Fibroblast of lung (primary cell): ENCODE results near the gene KIAA0930. TPM values are rescaled to one million over a fixed set of nuclear protein-coding genes. Genes with fewer than 3 reads are reported as not detected.

Experiments used
- DNase-seq, 2 donors: peaks; one replicate each; pipeline versions ENCODE4 v3.0.0 to v3.0.0-alpha.2; 2010; ENCODE audit warnings: low read depth in 2 of 2
- H2AFZ ChIP-seq: 2 replicates; pipeline ENCODE4 v1.5.1; 2012; ENCODE audit warnings: low read length, control low read depth, inconsistent platforms
- H3K27ac ChIP-seq: 2 replicates; pipeline ENCODE4 v1.5.1; 2011; ENCODE audit warnings: low read length, control low read depth; ENCODE audit not compliant: insufficient read depth
- H3K27me3 ChIP-seq: 2 replicates; pipeline ENCODE4 v1.5.1; 2011; ENCODE audit warnings: mild to moderate bottlenecking, low read length; ENCODE audit not compliant: control insufficient read depth, insufficient read depth
- H3K36me3 ChIP-seq: 2 replicates; pipeline ENCODE4 v1.5.1; 2011; ENCODE audit warnings: low read length; ENCODE audit not compliant: control insufficient read depth, insufficient read depth
- H3K4me1 ChIP-seq: 2 replicates; pipeline ENCODE4 v1.5.1; 2011; ENCODE audit warnings: low read length; ENCODE audit not compliant: control insufficient read depth, insufficient read depth; ENCODE audit errors: extremely low read depth
- H3K4me2 ChIP-seq: 2 replicates; pipeline ENCODE4 v1.5.1; 2011; ENCODE audit warnings: low read length, control low read depth; ENCODE audit not compliant: insufficient read depth; ENCODE audit errors: extremely low read depth
- H3K4me3 ChIP-seq, 4 experiments: fragments of 200-600 bp in 1 of 4; sonication (generic) in 1 of 4; replicated peaks in 1 of 4; 2 replicates each; pipeline ENCODE4 v1.5.1; 2011 to 2016; ENCODE audit warnings: low read length in 4 of 4, low read depth in 3 of 4, mild to moderate bottlenecking in 3 of 4, control low read depth in 2 of 4, inconsistent platforms in 1 of 4, mixed read lengths in 1 of 4; ENCODE audit not compliant: insufficient read depth in 1 of 4; ENCODE audit errors: control extremely low read depth in 1 of 4
- H3K79me2 ChIP-seq: 2 replicates; pipeline ENCODE4 v1.5.1; 2012; ENCODE audit warnings: mild to moderate bottlenecking, low read length, inconsistent platforms; ENCODE audit not compliant: control insufficient read depth, insufficient read depth
- H3K9ac ChIP-seq: 2 replicates; pipeline ENCODE4 v1.5.1; 2011; ENCODE audit warnings: mild to moderate bottlenecking, low read length, control low read depth; ENCODE audit not compliant: insufficient read depth
- H3K9me3 ChIP-seq: 2 replicates; pipeline ENCODE4 v1.5.1; 2012; ENCODE audit warnings: low read depth, low read length; ENCODE audit not compliant: control insufficient read depth, insufficient read depth
- H4K20me1 ChIP-seq: 2 replicates; pipeline ENCODE4 v1.5.1; 2011; ENCODE audit warnings: low read length; ENCODE audit not compliant: control insufficient read depth, insufficient read depth; ENCODE audit errors: extremely low read depth
- CTCF ChIP-seq, 2 donors: IDR thresholded peaks in 1 of 2; conservative IDR thresholded peaks in 1 of 2; 1 replicate in 1 of 2; 2 replicates in 1 of 2; pipeline ENCODE4 v1.5.1; 2011 to 2012; ENCODE audit warnings: low read length in 2 of 2, control low read depth in 1 of 2, inconsistent platforms in 1 of 2, low read depth in 1 of 2, mild to moderate bottlenecking in 1 of 2
- EZH2 ChIP-seq: IDR thresholded peaks from 2 replicates; pipeline ENCODE4 v1.5.1; 2012; ENCODE audit warnings: low read length, control low read depth, mild to moderate bottlenecking; ENCODE audit errors: missing control alignments
- polyA plus RNA-seq, 2 donors: library from polyadenylated mRNA; depleted of rRNA in 1 of 2; stranded (reverse) in 1 of 2; unstranded in 1 of 2; fragments of >200 nt; gene quantifications; 2 replicates each; pipeline ENCODE4 v1.2.1, GENCODE V29; 2011 to 2012; ENCODE audit warnings: missing spikeins in 1 of 2
- total RNA-seq: library from RNA; depleted of rRNA; stranded (reverse); fragments of >200 nt; gene quantifications from 2 replicates; pipeline ENCODE4 v1.2.1, GENCODE V29; 2014

The KIAA0930 gene
- total and polyA plus RNA-seq, 2 donors (not counting 1 experiment from before 2014, with no cell fraction given), result 28.2 to 30.9 TPM

GRCh38 chr22:45185718-45186514, 54.8 kb downstream of the KIAA0930 start:
- H3K27me3 ChIP-seq, result no peaks in the 10 kb centered on the region
- H3K4me3 ChIP-seq, result no peak overlapping the region
- peaks cover 4% of the 10 kb centered on the region for H3K79me2 ChIP-seq
- peaks cover 5% of the 10 kb centered on the region for H3K36me3 ChIP-seq
- TF ChIP-seq CTCF (conservative IDR thresholded peaks at IDR 0.05 in 1 of 2, IDR thresholded peaks at IDR 0.05 in 1 of 2; ENCODE audit: low read depth in 1 of 2, low read length in 2 of 2), result no peak
- TF ChIP-seq EZH2, result no peak
- no peaks in the 10 kb centered on the region for H4K20me1 ChIP-seq
- no peaks in the 10 kb centered on the region for H3K4me1 ChIP-seq
- no peaks in the 10 kb centered on the region for H3K9me3 ChIP-seq
- H2AFZ ChIP-seq, result no peak overlapping the region
- DNase-seq, result no peak
- H3K27ac ChIP-seq, result no peak overlapping the region
- no peak overlapping the region for H3K4me2 ChIP-seq
- H3K9ac ChIP-seq, result no peak overlapping the region

GRCh38 chr22:45183974-45184373, 56.7 kb downstream of the KIAA0930 start:
- H3K9ac ChIP-seq, result no peak overlapping the region
- H3K4me1 ChIP-seq, result no peaks in the 10 kb centered on the region
- DNase-seq, result no peak
- H4K20me1 ChIP-seq, result no peaks in the 10 kb centered on the region
- H3K4me2 ChIP-seq, result no peak overlapping the region
- H3K79me2 ChIP-seq, result peaks cover 14% of the 10 kb centered on the region
- H3K9me3 ChIP-seq, result no peaks in the 10 kb centered on the region
- H2AFZ ChIP-seq, result no peak overlapping the region
- H3K36me3 ChIP-seq, result peaks cover 11% of the 10 kb centered on the region
- no peak for TF ChIP-seq EZH2
- no peak for TF ChIP-seq CTCF (conservative IDR thresholded peaks at IDR 0.05 in 1 of 2, IDR thresholded peaks at IDR 0.05 in 1 of 2; ENCODE audit: low read depth in 1 of 2, low read length in 2 of 2)
- no peak overlapping the region for H3K27ac ChIP-seq
- H3K4me3 ChIP-seq, result no peak overlapping the region
- no peaks in the 10 kb centered on the region for H3K27me3 ChIP-seq

GRCh38 chr22:45181766-45182165, 58.9 kb downstream of the KIAA0930 start:
- no peaks in the 10 kb centered on the region for H4K20me1 ChIP-seq
- no peak overlapping the region for H3K9ac ChIP-seq
- peaks cover 23% of the 10 kb centered on the region for H3K79me2 ChIP-seq
- H3K27ac ChIP-seq, result no peak overlapping the region
- DNase-seq, result peak in 1 of 2 donors; percentile 46
- no peak overlapping the region for H3K4me3 ChIP-seq
- no peak overlapping the region for H3K4me2 ChIP-seq
- no peaks in the 10 kb centered on the region for H3K27me3 ChIP-seq
- TF ChIP-seq CTCF (conservative IDR thresholded peaks at IDR 0.05 in 1 of 2, IDR thresholded peaks at IDR 0.05 in 1 of 2; ENCODE audit: low read depth in 1 of 2, low read length in 2 of 2) (no peak), EZH2 (no peak)
- H2AFZ ChIP-seq, result no peak overlapping the region
- H3K4me1 ChIP-seq, result no peaks in the 10 kb centered on the region
- H3K36me3 ChIP-seq, result peaks cover 14% of the 10 kb centered on the region
- H3K9me3 ChIP-seq, result no peaks in the 10 kb centered on the region
